MM.1S (cell line): Measurements from ENCODE around the gene EXOC4.

ENCODE experiments used
- CTCF ChIP-seq: fragments of 300-600 bp; sonication (generic); IDR thresholded peaks from 2 replicates; pipeline ENCODE4 v1.5.1; 2016; ENCODE audit warnings: antibody characterized with exemption, low read length, mixed read lengths
- EZH2 ChIP-seq: fragments of 300-600 bp; sonication (generic); optimal IDR thresholded peaks from 2 replicates; pipeline ENCODE3; 2017; ENCODE audit warnings: low read depth, mild to moderate bottlenecking, antibody characterized with exemption, low read length, mixed read lengths

- no peak for TF ChIP-seq CTCF
- TF ChIP-seq EZH2, result no peak
Observed at GRCh38 chr7:134044682-134045081, 791.8 kb downstream of the EXOC4 start.
